ENCODE measurements around the gene NKX1-1. TPM values are rescaled to one million over a fixed set of nuclear protein-coding genes. Genes with fewer than 3 reads are reported as not detected.

The NKX1-1 gene
- total RNA-seq, 1 donor from 2014 or later = not detected

DNA sequence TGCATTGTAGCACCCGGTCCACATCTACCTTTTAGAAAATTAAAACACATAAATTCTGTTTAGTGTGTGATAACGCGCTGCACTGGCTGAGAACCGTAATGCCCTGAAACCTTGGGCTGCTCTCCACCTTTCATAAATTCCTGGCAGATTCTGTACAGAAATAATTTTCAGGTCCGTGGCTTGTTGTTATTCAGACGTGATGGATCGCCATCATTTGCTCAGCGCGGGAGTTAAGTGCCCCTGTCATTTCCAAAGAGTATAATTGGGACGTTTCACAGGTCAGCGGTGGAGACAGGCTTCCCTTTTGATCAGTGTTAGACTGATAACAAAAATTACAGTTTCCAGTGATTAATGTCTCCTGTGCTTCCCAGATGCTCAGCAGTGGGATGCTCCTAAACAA is 42.7 kb downstream of the NKX1-1 start:
- Histone ChIP-seq H3K27me3 (no peaks in the 10 kb centered on the region), H3K36me3 (no peaks in the 10 kb centered on the region), H3K4me1 (no peaks in the 10 kb centered on the region), H3K27ac (no peak overlapping the region), H3K9me3 (no peaks in the 10 kb centered on the region), H3K4me3 (no peak overlapping the region)
- DNase-seq (ENCODE audit: extremely low spot score in 2 of 2) = no peak
- TF ChIP-seq POLR2A (IDR thresholded peaks at IDR 0.05) = no peak
- TF ChIP-seq POLR2AphosphoS5 (IDR thresholded peaks at IDR 0.05; ENCODE audit: insufficient read depth in 1 of 2, low read depth in 1 of 2) = no peak
- intact Hi-C loops (cut with DNase I) = no loop called here

DNA sequence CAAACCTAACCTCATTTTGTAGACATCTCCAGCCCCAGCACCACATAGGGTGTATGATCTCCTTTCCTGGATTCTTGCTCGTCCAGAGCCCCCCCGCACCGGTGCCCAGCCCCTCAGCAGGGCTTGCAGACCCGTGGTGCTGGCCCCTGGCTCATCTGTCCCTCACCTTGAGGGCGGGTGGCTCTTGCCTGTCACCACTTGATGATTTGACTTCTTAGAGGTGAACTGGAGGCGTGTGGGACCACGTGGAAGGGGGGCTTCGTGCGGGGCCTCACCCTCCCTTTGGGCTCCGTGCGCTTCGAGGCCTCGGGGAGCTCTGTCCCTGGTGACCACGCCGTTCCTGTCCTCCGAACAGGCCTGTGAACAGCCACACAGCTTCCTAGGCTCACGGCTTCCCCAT is 43.7 kb downstream of the NKX1-1 start:
- Histone ChIP-seq H3K36me3 (no peaks in the 10 kb centered on the region), H3K9me3 (no peaks in the 10 kb centered on the region), H3K27me3 (no peaks in the 10 kb centered on the region), H3K4me3 (no peak overlapping the region), H3K27ac (no peak overlapping the region), H3K4me1 (no peaks in the 10 kb centered on the region)
- TF ChIP-seq, protein P1, sequence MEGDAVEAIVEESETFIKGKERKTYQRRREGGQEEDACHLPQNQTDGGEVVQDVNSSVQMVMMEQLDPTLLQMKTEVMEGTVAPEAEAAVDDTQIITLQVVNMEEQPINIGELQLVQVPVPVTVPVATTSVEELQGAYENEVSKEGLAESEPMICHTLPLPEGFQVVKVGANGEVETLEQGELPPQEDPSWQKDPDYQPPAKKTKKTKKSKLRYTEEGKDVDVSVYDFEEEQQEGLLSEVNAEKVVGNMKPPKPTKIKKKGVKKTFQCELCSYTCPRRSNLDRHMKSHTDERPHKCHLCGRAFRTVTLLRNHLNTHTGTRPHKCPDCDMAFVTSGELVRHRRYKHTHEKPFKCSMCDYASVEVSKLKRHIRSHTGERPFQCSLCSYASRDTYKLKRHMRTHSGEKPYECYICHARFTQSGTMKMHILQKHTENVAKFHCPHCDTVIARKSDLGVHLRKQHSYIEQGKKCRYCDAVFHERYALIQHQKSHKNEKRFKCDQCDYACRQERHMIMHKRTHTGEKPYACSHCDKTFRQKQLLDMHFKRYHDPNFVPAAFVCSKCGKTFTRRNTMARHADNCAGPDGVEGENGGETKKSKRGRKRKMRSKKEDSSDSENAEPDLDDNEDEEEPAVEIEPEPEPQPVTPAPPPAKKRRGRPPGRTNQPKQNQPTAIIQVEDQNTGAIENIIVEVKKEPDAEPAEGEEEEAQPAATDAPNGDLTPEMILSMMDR (IDR thresholded peaks at IDR 0.05) = no peak
- TF ChIP-seq POLR2A (IDR thresholded peaks at IDR 0.05) (no peak), POLR2AphosphoS5 (IDR thresholded peaks at IDR 0.05; ENCODE audit: insufficient read depth in 1 of 2, low read depth in 1 of 2) (no peak)
- no peak for DNase-seq (ENCODE audit: extremely low spot score in 2 of 2)
- intact Hi-C loops (cut with DNase I) = no loop called here

DNA sequence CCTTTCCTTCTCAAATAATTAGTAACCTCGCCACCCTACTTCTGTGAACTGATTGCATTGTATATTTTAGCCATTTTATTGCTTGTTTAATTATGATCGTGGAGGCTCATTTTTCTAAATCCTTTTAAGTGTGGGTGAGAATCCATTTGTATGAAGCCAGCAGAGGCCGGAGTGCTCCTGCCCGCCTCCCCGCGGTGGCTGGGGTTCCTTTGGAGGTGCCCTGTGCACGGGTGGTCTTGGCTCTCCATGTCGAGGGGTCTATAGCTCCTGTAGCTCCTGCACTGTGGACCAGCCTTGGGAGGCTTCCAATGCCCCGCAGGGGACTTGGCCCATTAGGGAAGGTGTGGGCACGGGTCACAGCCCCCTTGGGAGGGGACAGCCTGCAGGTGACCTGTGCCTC is 44.2 kb downstream of the NKX1-1 start:
- DNase-seq (ENCODE audit: extremely low spot score in 2 of 2) = no peak
- Histone ChIP-seq H3K4me3 (no peak overlapping the region), H3K27me3 (no peaks in the 10 kb centered on the region), H3K36me3 (no peaks in the 10 kb centered on the region), H3K9me3 (no peaks in the 10 kb centered on the region), H3K27ac (no peak overlapping the region), H3K4me1 (no peaks in the 10 kb centered on the region)
- intact Hi-C loops (cut with DNase I) = no loop called here
- no peak for TF ChIP-seq POLR2AphosphoS5 (IDR thresholded peaks at IDR 0.05; ENCODE audit: insufficient read depth in 1 of 2, low read depth in 1 of 2)
- TF ChIP-seq, protein P1 (IDR thresholded peaks at IDR 0.05) = no peak
- TF ChIP-seq POLR2A (IDR thresholded peaks at IDR 0.05) = no peak

DNA sequence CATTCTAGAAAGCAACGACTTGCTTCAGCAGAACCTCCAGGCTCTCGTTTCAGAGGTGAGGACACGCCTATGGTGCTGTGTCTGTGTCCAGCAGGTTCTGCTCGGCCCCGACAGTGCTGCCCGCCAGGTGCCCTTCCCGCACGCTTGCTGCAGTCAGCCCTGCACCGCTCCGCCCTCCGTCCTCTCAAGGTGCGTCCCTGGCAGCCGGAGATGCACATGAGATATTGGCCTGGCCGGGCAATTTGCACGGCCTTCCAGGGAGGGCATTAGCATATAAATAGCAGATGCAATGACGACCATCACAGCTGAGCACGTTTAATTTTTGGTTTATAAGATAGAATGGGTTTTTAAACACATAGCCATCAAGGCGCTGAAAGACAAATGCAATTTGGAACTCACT is 44.8 kb downstream of the NKX1-1 start:
- TF ChIP-seq POLR2AphosphoS5 (IDR thresholded peaks at IDR 0.05; ENCODE audit: insufficient read depth in 1 of 2, low read depth in 1 of 2) = no peak
- TF ChIP-seq POLR2A (IDR thresholded peaks at IDR 0.05) = no peak
- TF ChIP-seq, protein P1 (IDR thresholded peaks at IDR 0.05) = no peak
- no peak overlapping the region for H3K4me3 ChIP-seq
- intact Hi-C loops (cut with DNase I) = no loop called here
- no peak overlapping the region for H3K27ac ChIP-seq
- H3K9me3 ChIP-seq = no peaks in the 10 kb centered on the region
- H3K36me3 ChIP-seq = no peaks in the 10 kb centered on the region
- H3K27me3 ChIP-seq = no peaks in the 10 kb centered on the region
- no peak for DNase-seq (ENCODE audit: extremely low spot score in 2 of 2)
- no peaks in the 10 kb centered on the region for H3K4me1 ChIP-seq

DNA sequence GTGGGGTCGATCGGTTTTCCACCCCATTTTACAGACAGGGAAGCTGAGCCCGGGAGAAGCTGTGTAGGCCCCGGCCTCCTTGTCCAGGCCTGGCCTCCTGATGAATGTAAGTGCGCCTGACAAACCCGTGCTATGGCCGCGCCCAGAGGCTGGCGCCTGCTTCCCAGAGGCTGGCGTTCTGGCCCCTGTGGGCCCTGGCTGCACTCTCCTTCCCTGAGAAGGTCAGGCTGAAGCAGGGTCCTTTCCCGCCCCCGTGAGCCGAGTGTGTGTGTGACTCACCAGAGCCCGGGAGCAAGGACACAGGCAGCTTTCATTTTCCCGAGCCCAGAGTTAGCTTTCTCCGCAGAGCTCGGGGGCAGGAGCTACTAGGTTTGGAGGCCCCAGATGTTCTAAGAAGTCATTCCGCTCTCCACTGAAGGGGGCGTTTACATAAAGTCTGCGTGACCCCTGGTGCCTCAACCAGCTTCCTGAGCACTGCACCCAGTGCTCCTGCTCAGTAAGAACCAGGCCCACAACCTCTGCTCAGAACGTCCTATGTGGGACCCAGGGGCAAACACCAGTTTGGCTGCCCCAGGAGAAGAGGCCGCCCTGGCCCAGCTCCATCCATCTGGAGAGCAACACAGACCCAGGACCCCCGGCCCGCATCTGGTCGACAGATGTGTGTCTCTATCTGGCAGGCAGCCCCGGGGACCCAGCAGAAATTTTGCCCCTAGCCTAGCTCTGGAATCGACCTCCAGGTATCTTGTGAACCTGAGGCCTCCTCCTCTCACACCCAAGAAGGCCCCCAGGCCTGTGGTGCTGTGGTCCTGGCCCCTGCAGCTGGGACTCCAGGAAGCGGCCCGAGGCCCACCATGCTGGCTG is 45.6 kb downstream of the NKX1-1 start:
- H3K36me3 ChIP-seq = no peaks in the 10 kb centered on the region
- TF ChIP-seq, protein P1 (IDR thresholded peaks at IDR 0.05) = no peak
- no peak for TF ChIP-seq POLR2AphosphoS5 (IDR thresholded peaks at IDR 0.05; ENCODE audit: insufficient read depth in 1 of 2, low read depth in 1 of 2)
- no peak for TF ChIP-seq POLR2A (IDR thresholded peaks at IDR 0.05)
- H3K9me3 ChIP-seq = no peaks in the 10 kb centered on the region
- intact Hi-C loops (cut with DNase I) = no loop called here
- H3K27me3 ChIP-seq = no peaks in the 10 kb centered on the region
- no peak overlapping the region for H3K4me3 ChIP-seq
- H3K4me1 ChIP-seq = no peaks in the 10 kb centered on the region
- no peak overlapping the region for H3K27ac ChIP-seq
- no peak for DNase-seq (ENCODE audit: extremely low spot score in 2 of 2)
